Transverse colon (tissue), 4 donors: ENCODE data around the gene BCO1. TPM values are rescaled to one million over a fixed set of nuclear protein-coding genes. Genes with fewer than 3 reads are reported as not detected.

ENCODE experiments used
- DNase-seq: peaks from one replicate; pipeline ENCODE4 v3.0.0-alpha.2; 2019
- H3K27ac ChIP-seq, 4 donors: fragments of 200-600 bp; sonication (generic); 2 replicates each; pipeline ENCODE4 v1.5.1; 2016 to 2018; ENCODE audit warnings: inconsistent platforms in 4 of 4
- H3K27me3 ChIP-seq: fragments of 200-600 bp; sonication (generic); 2 replicates; pipeline ENCODE4 v1.5.1; 2017; ENCODE audit warnings: inconsistent platforms
- H3K36me3 ChIP-seq, 4 donors: fragments of 200-600 bp; sonication (generic); 2 replicates each; pipeline ENCODE4 v1.5.1; 2017 to 2019; ENCODE audit warnings: inconsistent platforms in 4 of 4
- H3K4me1 ChIP-seq, 4 donors: fragments of 200-600 bp; sonication (generic); 2 replicates each; pipeline ENCODE4 v1.5.1; 2017 to 2020; ENCODE audit warnings: inconsistent platforms in 4 of 4
- H3K4me3 ChIP-seq, 4 donors: fragments of 200-600 bp; sonication (generic); 1 replicate in 1 of 4; 2 replicates in 3 of 4; pipeline versions ENCODE4 v1.5.1 to v1.6.1; 2017 to 2019; ENCODE audit warnings: inconsistent platforms in 4 of 4
- H3K9me3 ChIP-seq, 2 donors: fragments of 200-600 bp; sonication (generic); 2 replicates each; pipeline ENCODE4 v1.5.1; 2017 to 2019; ENCODE audit warnings: inconsistent platforms in 2 of 2
- CTCF ChIP-seq, 5 experiments: fragments of 200-600 bp in 3 of 5; fragments of 450-650 bp in 2 of 5; sonication (generic) in 3 of 5; IDR thresholded peaks; 1 replicate in 2 of 5; 2 replicates in 3 of 5; pipeline ENCODE4 v1.5.1; 2016 to 2017; ENCODE audit warnings: antibody characterized with exemption in 5 of 5, inconsistent platforms in 3 of 5, mild to moderate bottlenecking in 2 of 5, moderate library complexity in 1 of 5
- EP300 ChIP-seq: sonication (generic); formaldehyde crosslinking; IDR thresholded peaks from one replicate; pipeline ENCODE4 v1.6.1; 2017; ENCODE audit warnings: antibody characterized with exemption, low read depth
- POLR2A ChIP-seq: fragments of 450-650 bp; IDR thresholded peaks from one replicate; pipeline ENCODE4 v1.6.1; 2016; ENCODE audit warnings: antibody characterized with exemption, mild to moderate bottlenecking, moderate library complexity
- POLR2AphosphoS5 ChIP-seq, 3 donors: sonication (generic); formaldehyde crosslinking; IDR thresholded peaks; one replicate each; pipeline ENCODE4 v1.6.1; 2016; ENCODE audit warnings: antibody characterized with exemption in 3 of 3
- WGBS, 2 donors: methylation state at CpG; one replicate each; pipeline ENCODE4 v1.1.5; 2018; ENCODE audit warnings: low coverage in 1 of 2; 5-methylcytosine and 5-hydroxymethylcytosine counted together
- in situ Hi-C, 4 donors: fragments of 200-750 bp; cut with MboI; loops; one replicate each; pipeline versions ENCODE4 v1.15.0 to v1.15.1; 2017; ENCODE audit warnings: low sequenced_read_pairs in 3 of 4, low pct_ligation_motif_present in 1 of 4, low pct_unique_long_range_greater_than_20kb in 1 of 4
- intact Hi-C: fragments of 100-400 bp; cut with DNase I; formaldehyde crosslinking; loops from one replicate; pipeline ENCODE4 v1.15.1; 2023; ENCODE audit warnings: low total_unique reads
- total RNA-seq, 4 donors: library from RNA; depleted of rRNA; stranded (reverse); fragments of >200 nt; gene quantifications; one replicate each; pipeline ENCODE4 v1.1.0, GENCODE V29; 2016

The BCO1 gene
- total RNA-seq, 4 donors from 2014 or later: 1.6 to 18.3 (median 4.0) TPM

GRCh38 chr16:81329947-81330346 lies 91.5 kb downstream of the BCO1 start:
- no peak overlapping the region for H3K4me3 ChIP-seq
- H3K27ac ChIP-seq: no peak overlapping the region
- peaks cover 0 to 23% (median 7%) of the 10 kb centered on the region in 4 donors for H3K4me1 ChIP-seq
- WGBS, 2 donors: 67 to 72% methylated on average over 2 to 5 of the region's 5 CpGs
- TF ChIP-seq EP300 (no peak), POLR2A (no peak), POLR2AphosphoS5 (IDR thresholded peaks at IDR 0.05) (no peak), CTCF (IDR thresholded peaks at IDR 0.05) (no peak)
- H3K9me3 ChIP-seq: no peaks in the 10 kb centered on the region
- intact Hi-C loops (loop anchor here (10.0 kb wide), 1 partner anchor 125 kb away; no protein-coding TSS in a partner anchor), in situ Hi-C loops (no loop called here)
- no peak for DNase-seq
- no peaks in the 10 kb centered on the region for H3K27me3 ChIP-seq
- no peaks in the 10 kb centered on the region for H3K36me3 ChIP-seq

GRCh38 chr16:81333356-81333755 lies 94.9 kb downstream of the BCO1 start:
- intact Hi-C loops (loop anchor here (10.0 kb wide), 1 partner anchor 129 kb away; no protein-coding TSS in a partner anchor), in situ Hi-C loops (no loop called here)
- Histone ChIP-seq H3K4me3 (no peak overlapping the region), H3K27me3 (no peaks in the 10 kb centered on the region), H3K27ac (no peak overlapping the region), H3K36me3 (no peaks in the 10 kb centered on the region), H3K4me1 (peaks cover 0 to 11% (median 0%) of the 10 kb centered on the region in 4 donors), H3K9me3 (no peaks in the 10 kb centered on the region)
- WGBS, 2 donors: 95 to 98% methylated on average over 3 of the region's 3 CpGs
- TF ChIP-seq POLR2AphosphoS5 (IDR thresholded peaks at IDR 0.05) (no peak), CTCF (IDR thresholded peaks at IDR 0.05) (no peak), EP300 (no peak), POLR2A (no peak)
- DNase-seq: no peak

GRCh38 chr16:81335669-81336068 lies 97.2 kb downstream of the BCO1 start:
- H3K9me3 ChIP-seq: no peaks in the 10 kb centered on the region
- no peaks in the 10 kb centered on the region for H3K4me1 ChIP-seq
- intact Hi-C loops: loop anchor here (10.0 kb wide), 1 partner anchor 131 kb away; no protein-coding TSS in a partner anchor
- in situ Hi-C loops: no loop called here
- no peaks in the 10 kb centered on the region for H3K36me3 ChIP-seq
- WGBS, 2 donors: 89 to 90% methylated on average over 5 to 6 of the region's 6 CpGs
- no peak overlapping the region for H3K4me3 ChIP-seq
- DNase-seq: no peak
- no peak for TF ChIP-seq POLR2A
- no peak for TF ChIP-seq EP300
- TF ChIP-seq POLR2AphosphoS5 (IDR thresholded peaks at IDR 0.05): no peak
- no peak for TF ChIP-seq CTCF (IDR thresholded peaks at IDR 0.05)
- no peaks in the 10 kb centered on the region for H3K27me3 ChIP-seq
- no peak overlapping the region for H3K27ac ChIP-seq

GRCh38 chr16:81337097-81337496 lies 98.6 kb downstream of the BCO1 start:
- no peak for TF ChIP-seq POLR2A
- no peak for TF ChIP-seq CTCF (IDR thresholded peaks at IDR 0.05)
- WGBS, 2 donors: 80 to 99% methylated on average over 5 of the region's 5 CpGs
- intact Hi-C loops: loop anchor here (10.0 kb wide), 1 partner anchor 132 kb away; no protein-coding TSS in a partner anchor
- Histone ChIP-seq H3K27me3 (no peaks in the 10 kb centered on the region), H3K36me3 (no peaks in the 10 kb centered on the region), H3K4me3 (no peak overlapping the region), H3K27ac (no peak overlapping the region), H3K9me3 (no peaks in the 10 kb centered on the region), H3K4me1 (no peaks in the 10 kb centered on the region)
- no peak for DNase-seq
- in situ Hi-C loops: no loop called here

Other genes starting within 250 kb of the BCO1 start
- 10 to 100 TPM in 3 of 4 donors, 1 to 10 TPM in 1; 2.8 to 42.9 (median 29.8) TPM for gene CMC2, start 231.8 kb upstream of the BCO1 start, total RNA-seq
- gene CENPN, start 231.5 kb upstream of the BCO1 start, total RNA-seq: 10 to 100 TPM in 2 of 4 donors, 1 to 10 TPM in 2; 4.9 to 12.7 (median 8.5) TPM
- gene ATMIN, start 202.8 kb upstream of the BCO1 start, total RNA-seq: 10 to 100 TPM; 24.7 to 86.0 (median 35.5) TPM
- 1 to 10 TPM in 1 of 4 donors, under 1 TPM in 1, not detected in 2; 0.32 to 5.6 TPM for gene C16orf46, start 161.5 kb upstream of the BCO1 start, total RNA-seq
- 10 to 100 TPM in 1 of 4 donors, 1 to 10 TPM in 2, not detected in 1; 5.6 to 13.0 (median 8.9) TPM for gene GCSH, start 142.3 kb upstream of the BCO1 start, total RNA-seq
- 100 to 1,000 TPM in 1 of 4 donors, 10 to 100 TPM in 3; 12.9 to 378 (median 14.7) TPM for gene GAN, start 76.3 kb downstream of the BCO1 start, total RNA-seq
- gene CMIP, start 206.1 kb downstream of the BCO1 start, total RNA-seq: 10 to 100 TPM; 40.0 to 69.6 (median 47.0) TPM